GM18873 (cell line): ENCODE measurements around the gene BHLHA9.

Source experiments
- ATAC-seq: cut with Tn5 transposase; IDR thresholded peaks from one replicate; pipeline ENCODE4 v1.9.1; 2021; ENCODE audit warnings: mild to moderate bottlenecking, moderate library complexity, moderate number of reproducible peaks; ENCODE audit not compliant: unreplicated experiment, low FRiP score

The BHLHA9 gene

GRCh38 chr17:1251866-1252608 lies 18.2 kb upstream of the BHLHA9 start:
- ATAC-seq = no peak

- ATAC-seq = no peak
These were observed 15.2 kb upstream of the BHLHA9 start for GRCh38 chr17:1255041-1255440.

GRCh38 chr17:1256699-1257098 lies 13.5 kb upstream of the BHLHA9 start:
- ATAC-seq = no peak

- ATAC-seq = no peak
These were observed 10.0 kb upstream of the BHLHA9 start for GRCh38 chr17:1260086-1260769.

- ATAC-seq = no peak
These were observed 9.5 kb upstream of the BHLHA9 start for GRCh38 chr17:1260770-1261161.

GRCh38 chr17:1264196-1264595 lies 6.0 kb upstream of the BHLHA9 start:
- no peak for ATAC-seq

GRCh38 chr17:1267471-1267943 lies 2.7 kb upstream of the BHLHA9 start:
- ATAC-seq = no peak

- no peak for ATAC-seq
These were observed 783 bp downstream of the BHLHA9 start for GRCh38 chr17:1271030-1271423.

- no peak for ATAC-seq
These were observed 1.2 kb downstream of the BHLHA9 start for GRCh38 chr17:1271441-1271840.

GRCh38 chr17:1272701-1273100 lies 2.5 kb downstream of the BHLHA9 start:
- ATAC-seq = no peak

- no peak for ATAC-seq
These were observed 3.4 kb downstream of the BHLHA9 start for GRCh38 chr17:1273492-1274244.

GRCh38 chr17:1274245-1274608 lies 4.0 kb downstream of the BHLHA9 start:
- no peak for ATAC-seq

- ATAC-seq = no peak
These were observed 5.1 kb downstream of the BHLHA9 start for GRCh38 chr17:1275205-1275961.

- no peak for ATAC-seq
These were observed 5.9 kb downstream of the BHLHA9 start for GRCh38 chr17:1275962-1276736.

- no peak for ATAC-seq
These were observed 10.4 kb downstream of the BHLHA9 start for GRCh38 chr17:1280652-1281051.

- no peak for ATAC-seq
These were observed 16.3 kb downstream of the BHLHA9 start for GRCh38 chr17:1286379-1287106.

- ATAC-seq = no peak
These were observed 19.5 kb downstream of the BHLHA9 start for GRCh38 chr17:1289695-1290094.

- ATAC-seq = no peak
These were observed 20.4 kb downstream of the BHLHA9 start for GRCh38 chr17:1290676-1291075.

GRCh38 chr17:1294157-1294717 lies 24.0 kb downstream of the BHLHA9 start:
- ATAC-seq = no peak
